Astrocyte (in vitro differentiated cells and primary cell): ENCODE results near the gene OTOG. TPM values are rescaled to one million over a fixed set of nuclear protein-coding genes. Genes with fewer than 3 reads are reported as not detected.

Experiments
- DNase-seq: peaks from one replicate; pipeline ENCODE4 v3.0.0-alpha.2; 2010; ENCODE audit warnings: low read depth
- FAIRE-seq: peaks from 2 replicates; lab custom pipeline; 2011; peaks lifted over from hg19 to GRCh38; lab: Jason Lieb, UNC
- H2AFZ ChIP-seq: 2 replicates; pipeline ENCODE4 v1.6.0; 2012; ENCODE audit warnings: low read depth, low read length, inconsistent platforms
- H3K27ac ChIP-seq: 2 replicates; pipeline ENCODE4 v1.5.1; 2011; ENCODE audit warnings: low read depth, low read length, inconsistent platforms
- H3K27me3 ChIP-seq: 2 replicates; pipeline ENCODE4 v1.6.0; 2011; ENCODE audit warnings: low read length, inconsistent platforms; ENCODE audit not compliant: insufficient read depth
- H3K36me3 ChIP-seq: 2 replicates; pipeline ENCODE4 v1.5.1; 2011; ENCODE audit warnings: low read length, inconsistent platforms; ENCODE audit not compliant: insufficient read depth
- H3K4me1 ChIP-seq: 2 replicates; pipeline ENCODE4 v1.5.1; 2011; ENCODE audit warnings: low read length, inconsistent platforms; ENCODE audit not compliant: insufficient read depth
- H3K4me2 ChIP-seq: 2 replicates; pipeline ENCODE4 v1.6.0; 2012; ENCODE audit warnings: low read length, inconsistent platforms
- H3K4me3 ChIP-seq: 2 replicates; pipeline ENCODE4 v1.5.1; 2011; ENCODE audit warnings: low read depth, mild to moderate bottlenecking, low read length, inconsistent platforms; ENCODE audit not compliant: insufficient read depth
- H3K79me2 ChIP-seq: 2 replicates; pipeline ENCODE4 v1.6.0; 2012; ENCODE audit warnings: mild to moderate bottlenecking, low read length, inconsistent platforms; ENCODE audit not compliant: insufficient read depth
- H3K9ac ChIP-seq: 2 replicates; pipeline ENCODE4 v1.6.0; 2012; ENCODE audit warnings: mild to moderate bottlenecking, low read length, inconsistent platforms
- H3K9me3 ChIP-seq: 2 replicates; pipeline ENCODE4 v1.5.1; 2012; ENCODE audit warnings: low read depth, mild to moderate bottlenecking, low read length, inconsistent platforms; ENCODE audit not compliant: insufficient read depth
- H4K20me1 ChIP-seq: 2 replicates; pipeline ENCODE4 v1.6.0; 2012; ENCODE audit warnings: low read length, inconsistent platforms; ENCODE audit not compliant: insufficient read depth
- H3K27ac Mint-ChIP-seq: one replicate; pipeline ENCODE4 v1.8.0; 2021; ENCODE audit warnings: mild to moderate bottlenecking, mixed read lengths; ENCODE audit not compliant: unreplicated experiment
- H3K27me3 Mint-ChIP-seq: one replicate; pipeline ENCODE4 v1.8.0; 2021; ENCODE audit warnings: low read depth, mixed read lengths; ENCODE audit not compliant: unreplicated experiment
- H3K36me3 Mint-ChIP-seq: one replicate; pipeline ENCODE4 v1.8.0; 2021; ENCODE audit warnings: low read depth, mixed read lengths; ENCODE audit not compliant: unreplicated experiment
- H3K4me1 Mint-ChIP-seq: one replicate; pipeline ENCODE4 v1.8.0; 2021; ENCODE audit warnings: low read depth, mixed read lengths; ENCODE audit not compliant: unreplicated experiment
- H3K4me3 Mint-ChIP-seq: one replicate; pipeline ENCODE4 v1.8.0; 2021; ENCODE audit warnings: mild to moderate bottlenecking, moderate library complexity, mixed read lengths; ENCODE audit not compliant: unreplicated experiment
- H3K9me3 Mint-ChIP-seq: one replicate; pipeline ENCODE4 v1.8.0; 2021; ENCODE audit warnings: mild to moderate bottlenecking, mixed read lengths; ENCODE audit not compliant: unreplicated experiment
- EZH2 ChIP-seq: IDR thresholded peaks from 2 replicates; pipeline ENCODE4 v1.6.1; 2012; ENCODE audit warnings: mild to moderate bottlenecking, low read length, inconsistent platforms; ENCODE audit not compliant: insufficient read depth
- total RNA-seq: library from RNA; stranded (reverse); gene quantifications from 2 replicates; pipeline ENCODE4 v1.2.1, GENCODE V29; 2021
- TF ChIP-seq, protein P1 (sequence below): IDR thresholded peaks from 2 replicates; pipeline ENCODE4 v1.5.1; 2011; ENCODE audit warnings: low read depth, mild to moderate bottlenecking, inconsistent platforms, low read length, moderate library complexity; ENCODE audit not compliant: insufficient read depth

OTOG gene
- total RNA-seq, 1 donor from 2014 or later = not detected

DNA sequence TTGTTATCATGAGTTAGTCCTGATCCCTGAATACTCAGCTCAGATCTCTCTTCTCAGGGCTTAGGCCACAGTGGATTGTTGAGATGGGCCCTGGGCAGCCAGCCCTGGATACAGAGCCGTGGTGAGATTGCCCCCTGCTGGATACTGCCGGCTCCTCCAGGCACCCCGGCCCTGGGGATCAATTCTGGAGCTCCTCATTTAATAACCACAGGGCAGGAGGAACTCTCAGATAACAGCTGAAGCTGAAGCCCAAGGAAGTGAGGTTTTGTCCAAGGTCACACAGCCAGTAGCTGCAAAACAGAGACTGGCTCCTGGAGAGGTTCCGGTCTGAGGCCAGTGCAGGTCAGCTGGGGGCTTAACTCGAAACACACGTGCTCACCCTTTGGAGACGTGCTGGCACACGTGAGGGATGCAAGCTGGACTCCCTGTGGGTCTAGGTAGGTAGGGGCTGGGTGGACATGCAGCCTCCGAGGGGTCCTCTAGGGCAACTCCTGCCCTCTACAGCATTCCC is 18.8 kb upstream of the OTOG start:
- no peaks in the 10 kb centered on the region for H4K20me1 ChIP-seq
- no peak overlapping the region for H3K27ac Mint-ChIP-seq
- no peak overlapping the region for H3K9ac ChIP-seq
- H3K4me3 Mint-ChIP-seq = no peak overlapping the region
- no peaks in the 10 kb centered on the region for H3K36me3 Mint-ChIP-seq
- H3K4me1 Mint-ChIP-seq = peaks cover 5% of the 10 kb centered on the region
- no peaks in the 10 kb centered on the region for H3K36me3 ChIP-seq
- H3K27me3 ChIP-seq = peaks cover 19% of the 10 kb centered on the region
- no peaks in the 10 kb centered on the region for H3K9me3 ChIP-seq
- no peak overlapping the region for H3K4me3 ChIP-seq
- FAIRE-seq (no peak), DNase-seq (no peak)
- H3K27me3 Mint-ChIP-seq = peaks cover 49% of the 10 kb centered on the region
- H3K4me2 ChIP-seq = no peak overlapping the region
- peaks cover 4% of the 10 kb centered on the region for H3K4me1 ChIP-seq
- no peaks in the 10 kb centered on the region for H3K9me3 Mint-ChIP-seq
- H2AFZ ChIP-seq = no peak overlapping the region
- no peak for TF ChIP-seq EZH2
- TF ChIP-seq, protein P1, sequence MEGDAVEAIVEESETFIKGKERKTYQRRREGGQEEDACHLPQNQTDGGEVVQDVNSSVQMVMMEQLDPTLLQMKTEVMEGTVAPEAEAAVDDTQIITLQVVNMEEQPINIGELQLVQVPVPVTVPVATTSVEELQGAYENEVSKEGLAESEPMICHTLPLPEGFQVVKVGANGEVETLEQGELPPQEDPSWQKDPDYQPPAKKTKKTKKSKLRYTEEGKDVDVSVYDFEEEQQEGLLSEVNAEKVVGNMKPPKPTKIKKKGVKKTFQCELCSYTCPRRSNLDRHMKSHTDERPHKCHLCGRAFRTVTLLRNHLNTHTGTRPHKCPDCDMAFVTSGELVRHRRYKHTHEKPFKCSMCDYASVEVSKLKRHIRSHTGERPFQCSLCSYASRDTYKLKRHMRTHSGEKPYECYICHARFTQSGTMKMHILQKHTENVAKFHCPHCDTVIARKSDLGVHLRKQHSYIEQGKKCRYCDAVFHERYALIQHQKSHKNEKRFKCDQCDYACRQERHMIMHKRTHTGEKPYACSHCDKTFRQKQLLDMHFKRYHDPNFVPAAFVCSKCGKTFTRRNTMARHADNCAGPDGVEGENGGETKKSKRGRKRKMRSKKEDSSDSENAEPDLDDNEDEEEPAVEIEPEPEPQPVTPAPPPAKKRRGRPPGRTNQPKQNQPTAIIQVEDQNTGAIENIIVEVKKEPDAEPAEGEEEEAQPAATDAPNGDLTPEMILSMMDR = peak; percentile 55
- no peaks in the 10 kb centered on the region for H3K79me2 ChIP-seq
- H3K27ac ChIP-seq = no peak overlapping the region

DNA sequence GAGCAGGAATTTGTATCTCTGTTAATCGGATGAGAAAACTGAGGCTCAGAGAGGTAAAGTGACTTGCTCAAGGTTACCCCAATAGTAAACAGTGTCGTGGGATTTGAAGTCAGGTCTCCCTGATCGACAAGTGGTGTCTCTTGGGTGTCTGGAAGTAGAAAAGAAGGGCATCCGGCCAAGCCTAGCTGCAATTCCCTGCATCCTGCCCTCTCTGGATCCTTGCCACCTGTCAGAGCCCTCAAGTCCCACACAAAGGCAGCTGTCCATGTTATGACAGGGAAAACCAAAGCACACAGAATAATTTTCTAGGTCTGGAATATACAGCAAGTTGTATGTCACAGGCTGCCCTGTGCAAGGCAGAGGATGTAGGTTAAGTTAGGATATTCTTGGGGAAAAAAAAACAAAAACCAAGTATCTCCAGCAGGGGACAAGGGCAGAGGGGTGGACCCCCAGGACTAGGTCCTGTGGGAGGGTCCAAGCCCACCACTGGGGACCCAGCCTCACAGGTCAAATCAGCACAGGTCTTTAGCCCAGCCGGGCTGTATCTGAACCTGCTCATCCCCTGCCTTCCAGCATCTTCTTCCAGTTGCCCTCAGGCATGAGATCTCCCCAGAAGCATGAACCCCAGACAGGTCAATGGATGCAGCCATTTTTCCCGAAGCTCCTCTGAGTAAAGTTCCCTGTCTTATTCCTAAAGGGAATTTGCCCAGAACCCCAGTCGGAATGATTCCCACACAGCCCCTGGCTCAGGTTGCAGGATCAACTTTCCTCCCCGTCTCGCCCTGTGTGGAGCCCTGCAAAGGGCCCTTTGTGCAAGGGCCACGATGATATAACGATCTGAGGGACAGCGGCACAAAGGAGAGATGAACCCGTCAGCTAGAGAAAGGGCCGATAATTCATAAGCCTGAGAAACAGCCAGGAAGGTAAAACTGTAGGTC is 17.9 kb upstream of the OTOG start:
- Histone ChIP-seq H3K9ac (no peak overlapping the region), H3K27ac (no peak overlapping the region), H3K4me3 (no peak overlapping the region), H3K4me2 (no peak overlapping the region), H3K27me3 (peaks cover 19% of the 10 kb centered on the region), H3K79me2 (no peaks in the 10 kb centered on the region), H3K4me1 (peaks cover 4% of the 10 kb centered on the region), H3K36me3 (no peaks in the 10 kb centered on the region), H4K20me1 (no peaks in the 10 kb centered on the region), H3K9me3 (no peaks in the 10 kb centered on the region), H2AFZ (no peak overlapping the region)
- Mint-ChIP-seq H3K36me3 (no peaks in the 10 kb centered on the region), H3K4me1 (peaks cover 5% of the 10 kb centered on the region), H3K27ac (no peak overlapping the region), H3K9me3 (no peaks in the 10 kb centered on the region), H3K4me3 (no peak overlapping the region), H3K27me3 (peaks cover 45% of the 10 kb centered on the region)
- TF ChIP-seq, protein P1 = no peak
- TF ChIP-seq EZH2 = no peak
- no peak for DNase-seq
- no peak for FAIRE-seq

DNA sequence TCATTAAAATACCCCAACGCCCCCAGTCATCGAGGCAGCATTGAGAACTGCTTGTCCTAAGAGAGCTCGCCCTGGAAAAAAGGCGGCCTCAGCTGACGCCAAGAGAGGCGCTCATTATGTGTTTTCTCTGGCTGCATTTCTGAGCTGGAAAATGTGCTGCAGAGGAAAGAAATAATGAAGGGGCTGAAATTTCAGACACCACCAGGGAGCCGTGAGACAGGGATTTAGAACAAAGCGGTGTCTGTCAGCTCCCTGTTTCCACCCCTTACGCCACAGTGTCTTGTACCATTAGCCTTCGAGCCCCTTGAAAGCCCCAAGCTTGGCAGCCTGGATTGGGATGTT is 17.2 kb upstream of the OTOG start:
- Histone ChIP-seq H3K4me2 (no peak overlapping the region), H3K27ac (no peak overlapping the region), H3K9me3 (no peaks in the 10 kb centered on the region), H3K79me2 (no peaks in the 10 kb centered on the region), H2AFZ (no peak overlapping the region), H3K4me3 (no peak overlapping the region), H3K27me3 (peaks cover 19% of the 10 kb centered on the region), H3K36me3 (no peaks in the 10 kb centered on the region), H3K4me1 (peaks cover 4% of the 10 kb centered on the region), H3K9ac (no peak overlapping the region), H4K20me1 (no peaks in the 10 kb centered on the region)
- no peak overlapping the region for H3K4me3 Mint-ChIP-seq
- DNase-seq = no peak
- H3K27ac Mint-ChIP-seq = no peak overlapping the region
- FAIRE-seq = no peak
- H3K9me3 Mint-ChIP-seq = no peaks in the 10 kb centered on the region
- TF ChIP-seq EZH2 = peak; percentile 44
- TF ChIP-seq, protein P1 = no peak
- H3K27me3 Mint-ChIP-seq = peaks cover 41% of the 10 kb centered on the region
- no peaks in the 10 kb centered on the region for H3K36me3 Mint-ChIP-seq
- H3K4me1 Mint-ChIP-seq = peaks cover 5% of the 10 kb centered on the region
